Umbilical cord (tissue), 2 donors: ENCODE measurements around the gene NFE2L2. TPM values are rescaled to one million over a fixed set of nuclear protein-coding genes. Genes with fewer than 3 reads are reported as not detected.
"Not testable (repeated sequence)": the region's sequence is repeated elsewhere in the genome, so short reads cannot be mapped to it uniquely, and the experiment has no call there.

Source experiments
- DNase-seq: peaks from one replicate; pipeline ENCODE4 v3.0.0-alpha.2; 2015; ENCODE audit warnings: low spot score
- total RNA-seq: library from RNA; depleted of rRNA; stranded (reverse); fragments of >200 nt; gene quantifications from one replicate; pipeline ENCODE4 v1.2.3, GENCODE V29; 2014; ENCODE audit warnings: low replicate concordance; ENCODE audit not compliant: insufficient read depth

The NFE2L2 gene
- total RNA-seq, 1 donor from 2014 or later, result 57.8 TPM

- not testable (repeated sequence) for DNase-seq
Measured at GRCh38 chr2:177200419-177200818, 64.1 kb downstream of the NFE2L2 start.

DNA sequence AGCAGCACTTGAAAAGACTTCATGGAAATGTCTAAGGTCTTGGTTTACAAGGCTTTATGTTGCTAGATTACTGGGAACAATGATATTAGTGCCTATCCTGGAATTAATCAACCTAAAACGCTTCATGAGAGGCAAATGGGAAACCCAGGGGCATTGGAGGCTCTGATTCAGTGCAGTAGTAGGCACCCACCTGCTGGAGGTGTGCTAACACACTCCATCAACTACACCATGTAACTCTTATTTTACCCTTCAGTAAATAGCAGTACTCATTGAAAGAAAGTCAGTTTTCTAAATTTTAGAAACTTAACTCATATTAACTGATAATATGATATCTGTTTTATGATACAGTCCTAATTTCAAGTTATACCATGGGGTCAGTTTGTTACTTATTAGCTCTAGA is 69.3 kb downstream of the NFE2L2 start:
- DNase-seq, result no peak

DNA sequence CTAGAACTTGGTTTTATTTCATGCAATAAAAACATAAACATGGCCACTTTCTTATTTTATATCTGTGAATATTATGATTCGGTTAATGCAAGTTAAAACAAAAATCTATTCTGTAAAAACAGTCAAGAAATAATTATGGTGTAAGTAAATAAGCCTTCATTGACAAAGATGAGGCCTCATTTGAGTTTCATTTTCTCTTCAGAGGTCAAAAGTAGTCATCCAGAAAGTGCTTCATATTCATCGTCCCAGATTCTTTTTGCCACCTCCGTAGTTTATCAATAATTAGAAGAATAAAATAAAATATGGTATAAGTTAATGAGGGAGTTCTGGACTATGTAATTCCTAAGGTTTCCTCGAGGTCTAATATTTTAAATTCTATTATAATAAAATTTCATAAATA is 71.3 kb downstream of the NFE2L2 start:
- DNase-seq, result no peak

- DNase-seq, result no peak
Measured at GRCh38 chr2:177192788-177193187, 71.7 kb downstream of the NFE2L2 start.

GRCh38 chr2:177190941-177191340 is 73.6 kb downstream of the NFE2L2 start:
- DNase-seq, result no peak

DNA sequence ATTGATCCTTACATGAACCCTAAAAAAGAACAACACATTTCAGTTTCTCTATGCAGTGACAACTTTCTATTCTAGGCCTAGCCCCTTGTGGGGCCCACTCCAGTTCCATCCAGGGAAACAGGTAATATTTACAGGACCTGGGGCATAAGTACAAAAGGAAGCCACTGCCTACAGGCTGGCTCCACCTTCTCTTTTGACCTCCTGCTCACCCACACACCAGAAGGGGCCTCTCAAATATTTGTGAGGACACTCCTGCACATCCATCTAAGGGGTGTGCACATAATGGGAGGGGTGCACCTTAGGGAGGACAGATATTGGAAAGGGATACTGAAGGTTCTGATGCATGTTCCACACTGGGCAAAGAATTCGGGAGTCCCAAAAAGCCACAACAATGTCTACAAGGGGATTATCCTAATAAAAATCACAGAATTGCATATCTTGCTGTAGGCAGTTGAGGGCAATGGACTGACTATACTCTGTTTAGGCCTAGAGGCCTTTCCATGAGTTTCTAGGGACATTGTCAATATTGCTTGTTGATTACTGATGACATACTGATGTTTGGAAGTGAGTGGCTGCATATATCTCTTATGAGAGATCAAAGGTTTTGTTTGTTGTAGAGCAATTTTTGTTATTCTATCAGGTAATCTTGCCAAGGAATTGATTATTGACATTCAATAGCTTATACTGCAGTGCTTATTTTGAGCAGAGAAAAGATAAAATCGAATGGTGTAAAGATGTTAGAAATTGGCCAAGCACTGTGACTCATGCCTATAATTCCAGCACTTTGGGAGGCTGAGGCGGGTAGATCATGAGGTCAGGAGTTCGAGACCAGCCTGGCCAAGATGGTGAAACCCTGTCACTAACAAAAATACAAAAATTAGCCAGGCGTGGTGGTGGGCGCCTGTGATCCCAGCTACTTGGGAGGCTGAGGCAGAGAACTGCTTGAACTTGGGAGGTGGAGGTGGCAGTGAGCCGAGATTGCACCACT is 75.8 kb downstream of the NFE2L2 start:
- DNase-seq, result no peak

DNA sequence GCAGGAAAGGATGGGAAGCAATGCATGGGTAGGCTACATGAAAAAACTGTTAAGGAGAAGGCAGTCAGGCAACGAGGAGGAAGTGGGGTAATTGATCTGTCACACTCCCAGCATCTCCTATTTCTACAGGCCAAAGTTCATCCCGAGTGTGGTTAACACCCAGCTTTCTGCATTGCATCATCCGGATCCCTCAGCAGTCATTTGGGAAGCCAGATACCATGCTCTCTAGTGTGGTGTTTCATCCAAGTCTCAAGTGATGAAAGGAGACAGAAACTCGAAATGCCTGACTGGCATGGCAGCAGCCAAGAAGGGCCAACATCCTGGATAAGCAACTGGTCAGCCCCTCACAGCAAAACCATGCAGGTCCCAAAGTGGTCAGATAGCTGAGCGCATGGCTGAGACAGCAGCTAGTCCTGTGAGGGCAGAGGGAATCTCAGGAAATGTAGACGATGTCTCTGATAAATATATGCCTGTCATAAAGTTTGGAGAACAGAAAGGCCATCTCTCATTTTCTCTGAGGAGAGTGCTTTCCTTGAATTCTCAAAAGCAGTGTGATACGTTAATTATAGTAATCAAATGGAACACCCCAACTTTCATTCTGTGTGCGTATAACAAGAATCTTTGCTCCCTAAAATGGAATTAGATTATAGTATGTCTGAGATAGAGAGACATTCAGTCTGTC is 76.8 kb downstream of the NFE2L2 start:
- DNase-seq, result no peak

- not testable (repeated sequence) for DNase-seq
Measured at GRCh38 chr2:177186038-177186437, 78.5 kb downstream of the NFE2L2 start.

DNA sequence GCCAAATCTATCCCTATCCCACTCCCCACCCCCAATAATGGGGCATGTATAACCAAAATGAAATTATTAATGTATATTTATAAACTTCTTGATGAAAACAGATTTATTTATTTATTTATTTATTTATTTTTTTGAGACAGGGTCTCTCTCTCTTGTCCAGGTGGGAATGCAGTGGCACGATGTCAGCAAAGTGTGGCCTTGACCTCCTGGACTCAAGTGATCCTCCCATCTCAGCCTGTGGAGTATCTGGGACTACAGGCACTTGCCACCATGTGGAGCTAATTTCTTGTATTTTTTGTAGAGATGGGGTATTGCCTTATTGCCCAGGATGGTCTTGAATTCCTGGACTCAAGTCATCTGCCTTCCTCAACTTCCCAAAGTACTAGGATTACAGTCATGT is 79.9 kb downstream of the NFE2L2 start:
- no peak for DNase-seq

GRCh38 chr2:177183860-177184259 is 80.7 kb downstream of the NFE2L2 start:
- no peak for DNase-seq

Other genes starting within 250 kb of the NFE2L2 start
- gene HNRNPA3, start 51.9 kb downstream of the NFE2L2 start, total RNA-seq, result 46.7 TPM
- 80.7 TPM for gene AGPS, start 128.0 kb upstream of the NFE2L2 start, total RNA-seq